ENCODE results near the gene ARL2.

The ARL2 gene

DNA sequence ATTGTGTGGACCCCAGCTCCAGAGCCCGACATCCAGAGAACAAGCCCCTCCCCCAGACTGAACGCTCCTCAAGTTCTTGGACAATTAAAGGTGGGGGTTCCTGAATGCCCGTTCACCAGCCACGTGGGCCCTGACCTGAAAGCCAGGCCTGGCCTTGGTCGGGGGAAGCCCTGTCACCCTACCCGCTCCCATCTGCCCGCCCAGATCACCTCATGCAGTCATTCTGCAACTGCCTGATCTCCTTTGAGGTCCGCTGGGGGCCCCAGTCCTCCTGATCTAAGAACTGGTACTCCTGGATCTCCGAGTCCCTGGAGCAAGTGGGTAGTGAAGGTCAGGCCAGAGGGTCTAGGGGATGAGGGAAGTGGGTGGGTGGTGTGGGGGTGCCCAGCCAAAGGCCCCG, 53.5 kb downstream of the ARL2 start:
- Histone ChIP-seq H3K9me3 (ENCODE audit: control insufficient read depth, low read length) (no peaks in the 10 kb centered on the region), H3K9ac (ENCODE audit: low read length) (no peak overlapping the region), H3K36me3 (ENCODE audit: control insufficient read depth, insufficient read depth, low read length) (no peaks in the 10 kb centered on the region), H3K27me3 (ENCODE audit: control insufficient read depth, insufficient read depth, low read length) (no peaks in the 10 kb centered on the region), H3K4me3 (ENCODE audit: low read length) (no peak overlapping the region), H3K4me1 (ENCODE audit: control insufficient read depth, insufficient read depth, low read length) (no peaks in the 10 kb centered on the region)

DNA sequence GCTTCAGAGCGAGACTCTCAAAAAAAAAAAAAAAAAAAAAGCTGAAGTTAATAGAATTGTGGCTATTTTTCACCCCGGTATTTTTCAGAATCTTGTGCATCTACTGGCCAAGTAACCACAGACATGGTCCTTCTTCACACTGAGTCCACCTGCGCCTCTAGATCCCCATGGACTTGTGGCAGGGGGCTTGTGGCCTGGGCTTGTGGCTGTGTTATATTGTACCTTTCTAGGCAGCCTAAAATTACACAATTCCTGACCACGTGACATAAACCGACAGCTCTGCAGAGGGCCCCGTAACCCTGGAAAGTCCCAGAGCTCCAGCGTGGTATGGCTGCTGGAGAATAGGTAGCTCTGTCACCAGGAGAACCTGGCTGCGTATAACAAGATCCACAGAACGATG, 55.3 kb downstream of the ARL2 start:
- Histone ChIP-seq H3K36me3 (ENCODE audit: control insufficient read depth, insufficient read depth, low read length) (no peaks in the 10 kb centered on the region), H3K4me3 (ENCODE audit: low read length) (no peak overlapping the region), H3K4me1 (ENCODE audit: control insufficient read depth, insufficient read depth, low read length) (no peaks in the 10 kb centered on the region), H3K9ac (ENCODE audit: low read length) (no peak overlapping the region), H3K27me3 (ENCODE audit: control insufficient read depth, insufficient read depth, low read length) (no peaks in the 10 kb centered on the region), H3K9me3 (ENCODE audit: control insufficient read depth, low read length) (no peaks in the 10 kb centered on the region)

Data from mucosa of stomach (tissue), 1 donor.